Fibroblast of pulmonary artery (primary cell): ENCODE data around the gene ARHGAP15.

Source experiments
- DNase-seq: peaks from one replicate; pipeline ENCODE4 v3.0.0-alpha.2; 2010; ENCODE audit warnings: low read depth
- H3K4me3 ChIP-seq: replicated peaks from 2 replicates; pipeline ENCODE4 v1.5.1; 2011; ENCODE audit warnings: low read depth, mild to moderate bottlenecking, control low read depth, low read length, moderate library complexity
- TF ChIP-seq, protein P1 (sequence below): IDR thresholded peaks from 2 replicates; pipeline ENCODE4 v1.5.1; 2011; ENCODE audit warnings: mild to moderate bottlenecking, control low read depth, low read length, inconsistent platforms; ENCODE audit errors: missing control alignments

The ARHGAP15 gene

GRCh38 chr2:143417428-143417827 is 288.2 kb downstream of the ARHGAP15 start:
- TF ChIP-seq, protein P1, sequence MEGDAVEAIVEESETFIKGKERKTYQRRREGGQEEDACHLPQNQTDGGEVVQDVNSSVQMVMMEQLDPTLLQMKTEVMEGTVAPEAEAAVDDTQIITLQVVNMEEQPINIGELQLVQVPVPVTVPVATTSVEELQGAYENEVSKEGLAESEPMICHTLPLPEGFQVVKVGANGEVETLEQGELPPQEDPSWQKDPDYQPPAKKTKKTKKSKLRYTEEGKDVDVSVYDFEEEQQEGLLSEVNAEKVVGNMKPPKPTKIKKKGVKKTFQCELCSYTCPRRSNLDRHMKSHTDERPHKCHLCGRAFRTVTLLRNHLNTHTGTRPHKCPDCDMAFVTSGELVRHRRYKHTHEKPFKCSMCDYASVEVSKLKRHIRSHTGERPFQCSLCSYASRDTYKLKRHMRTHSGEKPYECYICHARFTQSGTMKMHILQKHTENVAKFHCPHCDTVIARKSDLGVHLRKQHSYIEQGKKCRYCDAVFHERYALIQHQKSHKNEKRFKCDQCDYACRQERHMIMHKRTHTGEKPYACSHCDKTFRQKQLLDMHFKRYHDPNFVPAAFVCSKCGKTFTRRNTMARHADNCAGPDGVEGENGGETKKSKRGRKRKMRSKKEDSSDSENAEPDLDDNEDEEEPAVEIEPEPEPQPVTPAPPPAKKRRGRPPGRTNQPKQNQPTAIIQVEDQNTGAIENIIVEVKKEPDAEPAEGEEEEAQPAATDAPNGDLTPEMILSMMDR = no peak
- DNase-seq = no peak
- H3K4me3 ChIP-seq = no peak overlapping the region

- TF ChIP-seq, protein P1 = no peak
- no peak overlapping the region for H3K4me3 ChIP-seq
- no peak for DNase-seq
Measured at GRCh38 chr2:143420313-143420712, 291.1 kb downstream of the ARHGAP15 start.

DNA sequence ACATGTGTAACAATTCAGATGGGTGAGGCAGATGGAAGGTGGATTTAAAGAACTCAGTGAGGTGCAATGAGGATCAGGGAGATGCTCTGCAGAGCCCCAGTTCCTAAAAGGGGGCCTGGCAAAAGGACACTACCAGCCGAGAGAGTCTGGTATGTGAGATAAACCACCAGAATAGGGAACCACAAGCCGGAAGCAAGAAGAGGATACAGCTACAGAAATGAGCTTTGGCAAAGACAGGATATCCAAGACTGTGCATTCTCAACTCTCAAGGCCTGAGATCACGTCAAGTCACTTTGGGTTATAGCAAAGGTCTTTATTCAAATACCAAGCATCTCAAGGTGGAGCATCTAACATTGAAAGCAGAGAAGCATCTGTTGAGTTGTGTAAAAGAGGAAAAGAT is 293.5 kb downstream of the ARHGAP15 start:
- TF ChIP-seq, protein P1 = no peak
- DNase-seq = no peak
- H3K4me3 ChIP-seq = no peak overlapping the region

DNA sequence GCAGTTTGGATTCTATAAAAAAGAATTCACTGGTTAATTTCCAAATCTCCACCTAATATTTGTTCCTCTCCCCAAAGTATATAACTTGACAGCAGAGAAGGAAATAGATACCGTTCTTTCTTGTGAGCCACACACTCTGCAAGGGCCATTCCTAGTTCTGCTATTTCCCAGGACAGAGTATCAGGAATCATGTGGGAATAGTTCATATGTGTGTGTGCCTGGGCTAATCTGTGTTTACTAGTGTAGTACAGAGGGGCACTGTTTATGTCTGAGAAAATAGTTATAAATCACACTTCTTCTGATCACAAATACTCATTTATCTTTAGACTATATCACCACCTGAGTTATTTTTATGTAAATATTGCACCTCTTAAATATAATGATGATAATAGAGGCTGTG is 296.7 kb downstream of the ARHGAP15 start:
- no peak overlapping the region for H3K4me3 ChIP-seq
- TF ChIP-seq, protein P1 = no peak
- no peak for DNase-seq

DNA sequence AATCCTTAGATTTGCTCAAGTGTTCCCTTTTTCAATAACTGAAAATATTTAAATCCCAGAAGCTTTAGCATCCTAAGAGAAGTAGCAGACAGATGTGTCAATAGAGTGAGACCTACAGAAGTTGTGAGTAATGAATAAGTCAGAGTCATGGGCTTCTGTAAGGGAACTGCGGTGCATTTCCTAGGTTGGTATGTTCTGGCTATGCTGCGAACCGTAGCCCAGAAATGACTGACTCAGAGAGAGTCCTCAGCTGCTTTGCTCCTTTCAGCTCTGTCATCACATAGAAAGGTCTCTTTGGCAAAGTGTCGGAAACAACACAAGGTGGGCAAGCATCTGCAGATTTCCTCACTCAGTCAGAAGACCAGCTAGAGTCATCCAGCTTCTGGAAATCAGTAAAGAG is 297.1 kb downstream of the ARHGAP15 start:
- no peak overlapping the region for H3K4me3 ChIP-seq
- peak; percentile 64 for DNase-seq
- TF ChIP-seq, protein P1 = no peak

DNA sequence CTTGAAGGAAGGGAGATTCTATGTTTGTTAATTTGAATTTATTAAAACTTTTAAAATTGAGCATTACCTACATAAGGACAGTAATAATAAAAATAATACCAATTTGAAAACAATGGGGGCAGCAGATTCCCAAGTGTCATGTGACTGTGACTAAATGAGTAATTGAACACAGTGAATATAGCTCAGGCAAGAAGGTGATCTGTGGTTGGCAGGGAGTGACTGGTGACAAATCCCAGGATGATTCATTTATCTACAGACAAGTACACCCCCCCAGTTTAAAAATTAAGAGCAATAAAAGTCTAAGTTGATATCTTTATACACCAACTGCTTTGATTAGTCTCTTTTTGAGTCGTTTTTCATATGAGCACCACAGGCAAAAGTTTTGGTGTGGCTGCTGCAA is 299.5 kb downstream of the ARHGAP15 start:
- H3K4me3 ChIP-seq = no peak overlapping the region
- TF ChIP-seq, protein P1 = no peak
- no peak for DNase-seq

DNA sequence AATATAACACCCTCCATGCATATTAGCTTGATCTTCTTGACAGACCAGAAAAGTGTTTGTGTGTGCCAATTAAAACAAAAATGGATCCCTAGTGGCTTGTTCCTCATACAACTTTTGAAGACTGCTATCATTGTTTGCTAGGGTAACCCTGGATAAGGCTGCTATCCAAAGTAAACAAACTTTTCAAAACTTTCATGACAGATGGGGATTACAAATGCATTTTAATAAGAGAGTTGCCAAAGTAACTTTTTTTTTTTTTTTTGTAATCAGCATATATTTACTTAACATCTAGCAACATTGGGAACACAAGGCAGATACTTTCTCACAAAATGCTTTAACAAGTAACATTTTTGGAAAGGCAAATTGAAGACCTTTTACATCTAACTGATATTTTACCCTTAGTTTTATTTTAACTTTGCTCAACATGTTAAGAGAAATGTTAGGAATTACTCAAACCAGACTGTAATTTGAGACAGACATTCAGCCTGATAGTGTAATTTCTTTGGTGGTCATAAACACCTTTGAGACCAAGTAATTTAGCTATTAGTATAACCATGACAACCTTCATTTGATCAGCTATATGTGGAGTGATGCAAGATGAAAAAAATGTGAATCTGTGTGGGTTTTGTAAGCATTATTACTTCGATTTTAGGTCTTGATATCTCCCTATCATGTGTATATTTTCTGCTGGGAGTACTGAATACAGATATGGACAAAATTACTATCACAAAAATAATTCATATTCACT is 300.9 kb downstream of the ARHGAP15 start:
- DNase-seq = peak; percentile 57
- no peak overlapping the region for H3K4me3 ChIP-seq
- TF ChIP-seq, protein P1 = no peak
